ENCODE results near the gene SPRTN. TPM values are rescaled to one million over a fixed set of nuclear protein-coding genes. Genes with fewer than 3 reads are reported as not detected.

The SPRTN gene
- total and polyA plus RNA-seq, 2 experiments from 2014 or later = 7.5 to 12.5 TPM

GRCh38 chr1:231318568-231318967, 19.5 kb upstream of the SPRTN start:
- H3K27me3 ChIP-seq = no peaks in the 10 kb centered on the region
- no peak for TF ChIP-seq EZH2phosphoT487 (IDR thresholded peaks at IDR 0.05; ENCODE audit: low read depth, severe bottlenecking, unreplicated experiment)
- no peak for TF ChIP-seq EZH2 (IDR thresholded peaks at IDR 0.05; ENCODE audit: borderline replicate concordance)
- no peak for TF ChIP-seq CTCF (IDR thresholded peaks at IDR 0.05; ENCODE audit: poor library complexity)
- H2AFZ ChIP-seq = no peak overlapping the region
- no peaks in the 10 kb centered on the region for H4K20me1 ChIP-seq (ENCODE audit: insufficient read depth, poor library complexity, severe bottlenecking)
- H3K79me2 ChIP-seq = no peaks in the 10 kb centered on the region
- H3K36me3 ChIP-seq (replicated peaks; ENCODE audit: insufficient read depth, low read depth) = no peaks in the 10 kb centered on the region
- H3K4me3 ChIP-seq = no peak overlapping the region
- WGBS (ENCODE audit: low lambda C conversion rate, missing lambda C conversion rate) = 94% methylated on average over 4 of the region's 4 CpGs
- H3K9me2 ChIP-seq (replicated peaks; ENCODE audit: insufficient read depth) = no peaks in the 10 kb centered on the region
- H3K4me1 ChIP-seq (ENCODE audit: insufficient read depth) = no peaks in the 10 kb centered on the region
- DNase-seq (ENCODE audit: low spot score) = no peak
- no peak overlapping the region for H3K4me2 ChIP-seq
- H3K9me3 ChIP-seq (ENCODE audit: low read depth) = no peaks in the 10 kb centered on the region
- no peak overlapping the region for H3K27ac ChIP-seq

- Histone ChIP-seq H3K27me3 (no peaks in the 10 kb centered on the region), H3K9me2 (replicated peaks; ENCODE audit: insufficient read depth) (no peaks in the 10 kb centered on the region), H3K27ac (no peak overlapping the region), H3K36me3 (replicated peaks; ENCODE audit: insufficient read depth, low read depth) (no peaks in the 10 kb centered on the region), H3K4me2 (no peak overlapping the region), H3K4me1 (ENCODE audit: insufficient read depth) (no peaks in the 10 kb centered on the region), H3K79me2 (no peaks in the 10 kb centered on the region), H2AFZ (no peak overlapping the region), H3K9me3 (ENCODE audit: low read depth) (no peaks in the 10 kb centered on the region), H3K4me3 (no peak overlapping the region), H4K20me1 (ENCODE audit: insufficient read depth, poor library complexity, severe bottlenecking) (no peaks in the 10 kb centered on the region)
- TF ChIP-seq EZH2 (IDR thresholded peaks at IDR 0.05; ENCODE audit: borderline replicate concordance) (no peak), EZH2phosphoT487 (IDR thresholded peaks at IDR 0.05; ENCODE audit: low read depth, severe bottlenecking, unreplicated experiment) (no peak), CTCF (IDR thresholded peaks at IDR 0.05; ENCODE audit: poor library complexity) (no peak)
- WGBS (ENCODE audit: low lambda C conversion rate, missing lambda C conversion rate) = 92% methylated on average over 9 of the region's 9 CpGs
- no peak for DNase-seq (ENCODE audit: low spot score)
Measured at GRCh38 chr1:231319080-231319479, 19.0 kb upstream of the SPRTN start.

GRCh38 chr1:231322880-231323530, 15.1 kb upstream of the SPRTN start:
- Histone ChIP-seq H2AFZ (no peak overlapping the region), H3K4me2 (no peak overlapping the region), H3K9me2 (replicated peaks; ENCODE audit: insufficient read depth) (no peaks in the 10 kb centered on the region), H3K36me3 (replicated peaks; ENCODE audit: insufficient read depth, low read depth) (no peaks in the 10 kb centered on the region), H3K79me2 (no peaks in the 10 kb centered on the region), H3K9me3 (ENCODE audit: low read depth) (no peaks in the 10 kb centered on the region), H4K20me1 (ENCODE audit: insufficient read depth, poor library complexity, severe bottlenecking) (no peaks in the 10 kb centered on the region), H3K27ac (no peak overlapping the region), H3K4me3 (no peak overlapping the region), H3K27me3 (no peaks in the 10 kb centered on the region), H3K4me1 (ENCODE audit: insufficient read depth) (no peaks in the 10 kb centered on the region)
- WGBS (ENCODE audit: low lambda C conversion rate, missing lambda C conversion rate) = 87% methylated on average over 7 of the region's 7 CpGs
- no peak for DNase-seq (ENCODE audit: low spot score)
- no peak for TF ChIP-seq CTCF (IDR thresholded peaks at IDR 0.05; ENCODE audit: poor library complexity)
- no peak for TF ChIP-seq EZH2 (IDR thresholded peaks at IDR 0.05; ENCODE audit: borderline replicate concordance)
- no peak for TF ChIP-seq EZH2phosphoT487 (IDR thresholded peaks at IDR 0.05; ENCODE audit: low read depth, severe bottlenecking, unreplicated experiment)

Data from hepatocyte (in vitro differentiated cells).